Measurements from ENCODE around the gene CCDC83. TPM values are rescaled to one million over a fixed set of nuclear protein-coding genes. Genes with fewer than 3 reads are reported as not detected.

The CCDC83 gene
- polyA plus RNA-seq, 3 donors = 0.28 TPM; not detected in 2

Other genes with a start within 250 kb of the CCDC83 start
- gene DLG2, start 228.0 kb upstream of the CCDC83 start, polyA plus RNA-seq (ENCODE audit: insufficient read length in 3 of 3) = 10 to 100 TPM; 10.1 to 16.6 (median 13.0) TPM
- gene TMEM126B, start 226.8 kb upstream of the CCDC83 start, polyA plus RNA-seq (ENCODE audit: insufficient read length in 3 of 3) = 10 to 100 TPM; 54.3 to 61.5 (median 57.3) TPM
- 10 to 100 TPM; 29.1 to 34.2 (median 31.3) TPM for gene TMEM126A, start 207.4 kb upstream of the CCDC83 start, polyA plus RNA-seq (ENCODE audit: insufficient read length in 3 of 3)
- 100 to 1,000 TPM in 2 of 3 donors, 10 to 100 TPM in 1; 94.8 to 123 (median 107) TPM for gene CREBZF, start 190.3 kb upstream of the CCDC83 start, polyA plus RNA-seq (ENCODE audit: insufficient read length in 3 of 3)
- 1 to 10 TPM; 2.9 to 3.1 (median 3.0) TPM for gene CCDC89, start 169.2 kb upstream of the CCDC83 start, polyA plus RNA-seq (ENCODE audit: insufficient read length in 3 of 3)
- 100 to 1,000 TPM in 1 of 3 donors, 10 to 100 TPM in 2; 68.5 to 104 (median 95.8) TPM for gene SYTL2, start 44.2 kb upstream of the CCDC83 start, polyA plus RNA-seq (ENCODE audit: insufficient read length in 3 of 3)
- gene PICALM, start 213.7 kb downstream of the CCDC83 start, polyA plus RNA-seq (ENCODE audit: insufficient read length in 3 of 3) = 100 to 1,000 TPM; 223 to 279 (median 243) TPM